Esophagus squamous epithelium (tissue), 5 donors: ENCODE data around the gene CAMK1D. TPM values are rescaled to one million over a fixed set of nuclear protein-coding genes. Genes with fewer than 3 reads are reported as not detected.

Experiments used
- DNase-seq: peaks from one replicate; lab custom pipeline; 2025; lab: John Stamatoyannopoulos, UW
- H3K27ac ChIP-seq, 4 donors: fragments of 200-600 bp; sonication (generic); one replicate each; pipeline ENCODE4 v1.5.1; 2016 to 2019; ENCODE audit warnings: mild to moderate bottlenecking in 1 of 4
- H3K27me3 ChIP-seq, 4 donors: fragments of 200-600 bp; sonication (generic); 1 replicate in 3 of 4; 2 replicates in 1 of 4; pipeline versions ENCODE4 v1.5.1 to v1.6.0; 2017 to 2021; ENCODE audit warnings: antibody characterized with exemption in 1 of 4
- H3K36me3 ChIP-seq, 3 donors: fragments of 200-600 bp; sonication (generic); one replicate each; pipeline ENCODE4 v1.5.1; 2016 to 2019
- H3K4me1 ChIP-seq, 3 donors: fragments of 200-600 bp; sonication (generic); one replicate each; pipeline ENCODE4 v1.5.1; 2017 to 2019
- H3K4me3 ChIP-seq, 4 donors: fragments of 200-600 bp; sonication (generic); 1 replicate in 3 of 4; 2 replicates in 1 of 4; pipeline ENCODE4 v1.5.1; 2016 to 2019; ENCODE audit warnings: mild to moderate bottlenecking in 2 of 4, moderate library complexity in 1 of 4
- H3K9me3 ChIP-seq, 3 donors: fragments of 200-600 bp; sonication (generic); one replicate each; pipeline ENCODE4 v1.5.1; 2016 to 2019
- CTCF ChIP-seq, 6 experiments: fragments of 450-650 bp in 4 of 6; fragments of 200-600 bp in 2 of 6; sonication (generic) in 2 of 6; IDR thresholded peaks; one replicate each; pipeline ENCODE4 v1.5.1; 2016 to 2019; ENCODE audit warnings: antibody characterized with exemption in 6 of 6, mild to moderate bottlenecking in 4 of 6, moderate library complexity in 4 of 6
- POLR2A ChIP-seq, 4 donors: fragments of 450-650 bp; IDR thresholded peaks; one replicate each; pipeline ENCODE4 v1.6.1; 2017; ENCODE audit warnings: antibody characterized with exemption in 4 of 4, mild to moderate bottlenecking in 4 of 4, moderate library complexity in 3 of 4
- WGBS, 2 donors: methylation state at CpG; one replicate each; pipeline ENCODE4 v1.1.5; 2018; 5-methylcytosine and 5-hydroxymethylcytosine counted together
- intact Hi-C: fragments of 100-400 bp; cut with DNase I; formaldehyde crosslinking; loops from one replicate; pipeline ENCODE4 v1.15.0; 2022
- total RNA-seq, 4 donors: library from RNA; depleted of rRNA; stranded (reverse); fragments of >200 nt; gene quantifications; one replicate each; pipeline ENCODE4 v1.1.0, GENCODE V29; 2016
- donor health status: DM: yes; HTN: yes; CAD: no.

CAMK1D gene
- total RNA-seq, 4 donors from 2014 or later: 3.8 to 11.8 (median 9.9) TPM

DNA sequence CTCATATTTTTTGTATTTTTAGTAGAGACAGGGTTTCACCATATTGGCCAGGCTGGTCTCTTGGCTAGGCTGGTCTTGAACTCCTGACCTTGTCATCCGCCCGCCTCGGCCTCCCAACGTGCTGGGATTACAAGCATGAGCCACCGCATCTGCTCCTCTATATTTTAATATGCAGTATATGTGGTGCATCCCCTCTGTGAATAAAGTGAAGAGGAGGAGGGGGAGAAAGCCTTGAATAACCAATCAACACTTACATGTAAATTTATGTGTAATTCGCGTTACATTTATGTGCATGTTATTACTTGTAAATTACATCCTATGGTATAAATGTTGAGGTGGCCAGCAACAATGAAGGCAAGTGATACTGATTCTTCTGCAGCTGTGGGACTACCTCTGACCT, 342.2 kb downstream of the CAMK1D start:
- Histone ChIP-seq H3K4me3 (no peak overlapping the region), H3K4me1 (peaks cover 0 to 24% (median 3%) of the 10 kb centered on the region in 3 donors), H3K27ac (no peak overlapping the region), H3K9me3 (no peaks in the 10 kb centered on the region), H3K36me3 (no peaks in the 10 kb centered on the region), H3K27me3 (no peaks in the 10 kb centered on the region)
- 89 to 90% methylated on average over 7 of the region's 7 CpGs for WGBS, 2 donors
- TF ChIP-seq CTCF (IDR thresholded peaks at IDR 0.05) (no peak), POLR2A (IDR thresholded peaks at IDR 0.05) (no peak)
- no peak for DNase-seq
- intact Hi-C loops: no loop called here

DNA sequence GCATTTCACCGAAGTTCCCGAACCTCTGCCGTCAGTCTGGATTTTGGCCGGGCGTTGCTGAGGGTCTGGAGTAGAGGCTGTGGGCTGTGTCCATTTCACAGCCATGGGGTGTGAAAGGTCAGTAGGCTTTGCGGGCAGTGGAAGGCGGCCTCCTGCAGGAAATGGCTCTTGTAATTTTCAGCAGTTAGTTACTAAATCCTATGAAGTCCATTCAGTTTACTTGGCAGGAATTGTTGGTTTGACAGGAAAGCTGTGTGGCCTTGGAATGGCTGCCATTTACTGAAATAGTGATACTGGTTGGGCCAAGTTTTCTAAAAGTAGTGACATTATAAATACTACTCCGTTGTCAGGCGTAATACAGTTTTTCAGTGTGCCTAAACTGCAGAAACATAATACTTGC, 348.4 kb downstream of the CAMK1D start:
- Histone ChIP-seq H3K27ac (peak overlapping the region in 1 of 4 donors; percentile 28), H3K27me3 (no peaks in the 10 kb centered on the region), H3K4me1 (peaks cover 6 to 40% (median 30%) of the 10 kb centered on the region in 3 donors), H3K36me3 (no peaks in the 10 kb centered on the region), H3K9me3 (no peaks in the 10 kb centered on the region), H3K4me3 (no peak overlapping the region)
- intact Hi-C loops: no loop called here
- no peak for DNase-seq
- WGBS, 2 donors: 57 to 67% methylated on average over 4 to 9 of the region's 9 CpGs
- TF ChIP-seq CTCF (IDR thresholded peaks at IDR 0.05) (no peak), POLR2A (IDR thresholded peaks at IDR 0.05) (no peak)

DNA sequence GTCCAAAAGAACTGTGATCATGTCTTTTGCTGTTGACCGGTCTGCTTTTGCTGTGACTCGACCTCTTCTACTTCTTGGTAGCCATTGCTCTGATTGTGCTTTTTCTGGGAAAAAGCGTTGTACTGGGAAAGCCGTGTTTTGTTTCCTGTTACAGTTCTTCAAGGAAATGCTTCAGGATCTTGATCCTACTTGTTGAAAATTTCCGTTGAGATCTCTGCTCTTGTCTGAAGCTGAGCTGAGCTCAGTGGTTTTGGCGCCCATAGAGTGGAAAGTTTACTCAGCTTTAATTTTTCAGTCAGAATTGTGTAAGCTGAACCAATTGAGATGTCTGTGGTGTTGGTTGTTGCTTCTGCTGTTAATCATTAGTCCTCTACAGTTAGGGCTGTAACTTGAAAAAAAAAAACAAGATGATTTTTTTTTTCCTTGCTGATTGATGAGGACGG, 349.9 kb downstream of the CAMK1D start:
- Histone ChIP-seq H3K9me3 (no peaks in the 10 kb centered on the region), H3K36me3 (no peaks in the 10 kb centered on the region), H3K27me3 (no peaks in the 10 kb centered on the region), H3K4me1 (peaks cover 19 to 55% (median 41%) of the 10 kb centered on the region in 3 donors), H3K27ac (peak overlapping the region; percentile 59 to 80 (median 74)), H3K4me3 (no peak overlapping the region)
- intact Hi-C loops: no loop called here
- no peak for DNase-seq
- TF ChIP-seq CTCF (IDR thresholded peaks at IDR 0.05) (no peak), POLR2A (IDR thresholded peaks at IDR 0.05) (no peak)
- WGBS, 2 donors: 18 to 28% methylated on average over 7 of the region's 7 CpGs

DNA sequence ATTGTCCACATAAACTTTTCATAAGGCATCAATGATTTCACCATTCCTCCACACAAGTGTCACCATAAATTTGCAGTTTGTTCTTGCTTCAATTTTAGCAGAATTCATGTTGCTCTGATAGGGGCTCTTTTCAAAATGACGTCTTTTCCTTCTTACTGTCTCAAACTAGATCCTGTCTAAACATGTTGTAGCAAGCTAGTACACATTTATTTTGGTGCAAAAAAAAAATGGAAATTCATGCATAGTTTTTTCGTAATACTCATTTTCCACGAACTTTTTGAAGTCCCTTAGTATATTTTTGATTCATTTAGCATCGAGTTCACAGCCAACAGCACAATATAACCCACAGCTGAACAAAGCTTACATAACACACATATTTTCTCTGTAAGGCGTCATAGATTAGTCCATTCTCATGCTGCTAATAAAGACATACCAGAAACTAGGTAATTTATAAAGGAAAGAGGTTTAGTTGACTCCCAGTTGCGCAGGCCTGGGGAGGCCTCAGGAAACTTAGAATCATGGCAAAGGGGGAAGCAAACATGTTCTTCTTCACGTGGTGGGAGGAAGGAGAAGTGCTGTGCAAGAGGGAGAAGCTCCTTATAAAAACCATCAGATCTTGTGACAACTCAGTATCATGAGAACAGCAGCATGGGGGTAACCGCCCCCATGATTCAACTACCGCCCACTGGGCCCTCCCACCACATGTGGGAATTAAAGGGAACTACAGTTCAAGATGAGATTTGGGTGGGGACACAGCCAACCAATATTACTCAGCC, 350.6 kb downstream of the CAMK1D start:
- WGBS, 2 donors: 53 to 64% methylated on average over 9 of the region's 9 CpGs
- Histone ChIP-seq H3K4me1 (peaks cover 23 to 62% (median 41%) of the 10 kb centered on the region in 3 donors), H3K27ac (peak overlapping the region; percentile 59 to 80 (median 74)), H3K27me3 (no peaks in the 10 kb centered on the region), H3K36me3 (no peaks in the 10 kb centered on the region), H3K4me3 (no peak overlapping the region), H3K9me3 (no peaks in the 10 kb centered on the region)
- TF ChIP-seq POLR2A (IDR thresholded peaks at IDR 0.05) (no peak), CTCF (IDR thresholded peaks at IDR 0.05) (no peak)
- intact Hi-C loops: no loop called here
- DNase-seq: no peak

DNA sequence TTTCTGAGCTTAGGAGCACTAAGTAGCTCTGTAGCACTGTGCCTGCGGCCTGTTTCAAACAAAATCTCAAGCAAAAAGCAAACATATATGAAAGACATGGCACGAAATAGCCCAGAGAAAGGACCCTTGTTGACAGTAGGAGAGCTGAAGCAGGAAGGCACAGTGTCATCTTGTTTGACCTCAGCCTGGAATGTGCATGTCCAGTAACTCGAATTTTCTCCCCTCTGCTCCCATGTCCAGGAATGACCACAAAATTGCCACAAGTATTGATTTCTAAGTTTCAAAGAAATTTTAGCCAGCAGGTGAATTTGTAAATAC, 351.2 kb downstream of the CAMK1D start:
- intact Hi-C loops: no loop called here
- H3K9me3 ChIP-seq: no peaks in the 10 kb centered on the region
- TF ChIP-seq POLR2A (IDR thresholded peaks at IDR 0.05) (no peak), CTCF (IDR thresholded peaks at IDR 0.05) (no peak)
- peak overlapping the region; percentile 59 to 80 (median 74) for H3K27ac ChIP-seq
- H3K27me3 ChIP-seq: no peaks in the 10 kb centered on the region
- no peak for DNase-seq
- peaks cover 23 to 62% (median 41%) of the 10 kb centered on the region in 3 donors for H3K4me1 ChIP-seq
- 87% methylated on average over 3 of the region's 3 CpGs for WGBS, 2 donors
- no peak overlapping the region for H3K4me3 ChIP-seq
- no peaks in the 10 kb centered on the region for H3K36me3 ChIP-seq
